Smooth muscle cell of the umbilical artery (primary cell): ENCODE measurements around the gene ECSIT. TPM values are rescaled to one million over a fixed set of nuclear protein-coding genes. Genes with fewer than 3 reads are reported as not detected.

Experiments
- total RNA-seq: library from RNA; depleted of rRNA; stranded (reverse); fragments of >200 nt; gene quantifications from 2 replicates; pipeline ENCODE4 v1.2.3, GENCODE V29; 2014

Gene ECSIT
- total RNA-seq = 24.9 and 26.1 TPM in 2 replicates

GRCh38 chr19:11528551-11529341 is at the start of gene ECSIT:
TSS of gene ECSIT (minus strand) at chr19:11529134. CDS start at chr19:11519170, 9,964 bp downstream.

GRCh38 chr19:11577451-11578257 is 48.7 kb upstream of the ECSIT start, which contains the start of gene ACP5:
TSS of gene ACP5 (minus strand) at chr19:11577645. CDS start at chr19:11577317, 328 bp downstream.

GRCh38 chr19:11558881-11559828 is 30.2 kb upstream of the ECSIT start, which contains the start of gene ELOF1:
TSS of gene ELOF1 (minus strand) at chr19:11559230. CDS start at chr19:11554347, 4,883 bp downstream.

GRCh38 chr19:11538232-11539036 is 9.5 kb upstream of the ECSIT start, which contains the start of gene CNN1:
TSS of gene CNN1 (plus strand) at chr19:11538851. CDS start at chr19:11538928, 77 bp downstream.

GRCh38 chr19:11505504-11506100 is 23.3 kb downstream of the ECSIT start, which contains the start of gene ZNF653:
TSS of gene ZNF653 (minus strand) at chr19:11505839. CDS start at chr19:11505786, 53 bp downstream.

GRCh38 chr19:11480715-11481533 is 48.0 kb downstream of the ECSIT start, which contains the start of gene ELAVL3:
TSS of gene ELAVL3 (minus strand) at chr19:11481046. CDS start at chr19:11480608, 438 bp downstream.

Other genes starting within 250 kb of the ECSIT start
- gene TSPAN16, start 233.0 kb downstream of the ECSIT start, total RNA-seq = not detected in 2 replicates
- gene RAB3D, start 189.5 kb downstream of the ECSIT start, total RNA-seq = 3.5 and 8.0 TPM in 2 replicates
- gene TMEM205, start 182.9 kb downstream of the ECSIT start, total RNA-seq = 49.0 and 103 TPM in 2 replicates
- gene CCDC159, start 182.6 kb downstream of the ECSIT start, total RNA-seq = 4.4 and 10.4 TPM in 2 replicates
- 20.5 and 22.4 TPM in 2 replicates for gene PLPPR2, start 173.7 kb downstream of the ECSIT start, total RNA-seq
- 0.09 and 0.30 TPM in 2 replicates for gene SWSAP1, start 154.5 kb downstream of the ECSIT start, total RNA-seq
- 4.8 and 7.8 TPM in 2 replicates for gene EPOR, start 144.8 kb downstream of the ECSIT start, total RNA-seq
- 0.30 TPM in 1 of 2 replicates, not detected in the other for gene RGL3, start 109.8 kb downstream of the ECSIT start, total RNA-seq
- gene ODAD3, start 94.0 kb downstream of the ECSIT start, total RNA-seq = 0.30 TPM in 1 of 2 replicates, not detected in the other
- gene PRKCSH, start 93.5 kb downstream of the ECSIT start, total RNA-seq = 173 and 300 TPM in 2 replicates
- not detected in 2 replicates for gene ELAVL3, start 48.1 kb downstream of the ECSIT start, total RNA-seq
- 3.6 and 4.9 TPM in 2 replicates for gene ZNF653, start 23.3 kb downstream of the ECSIT start, total RNA-seq
- gene CNN1, start 9.7 kb upstream of the ECSIT start, total RNA-seq = 29.5 and 106 TPM in 2 replicates
- gene ELOF1, start 30.1 kb upstream of the ECSIT start, total RNA-seq = 23.4 and 27.3 TPM in 2 replicates
- gene ACP5, start 48.5 kb upstream of the ECSIT start, total RNA-seq = 0.59 TPM in 1 of 2 replicates, not detected in the other
- 22.1 and 27.0 TPM in 2 replicates for gene ZNF627, start 68.3 kb upstream of the ECSIT start, total RNA-seq
- gene ZNF823, start 209.8 kb upstream of the ECSIT start, total RNA-seq = 5.6 and 6.4 TPM in 2 replicates
- gene ZNF441, start 237.9 kb upstream of the ECSIT start, total RNA-seq = 8.1 and 14.0 TPM in 2 replicates